Mammary microvascular endothelial cell (primary cell): ENCODE data around the gene SDK1. TPM values are rescaled to one million over a fixed set of nuclear protein-coding genes. Genes with fewer than 3 reads are reported as not detected.

Experiments
- total RNA-seq: library from RNA; depleted of rRNA; stranded (reverse); fragments of >200 nt; gene quantifications from 2 replicates; pipeline ENCODE4 v1.2.3, GENCODE V29; 2015

SDK1 gene, protein sequence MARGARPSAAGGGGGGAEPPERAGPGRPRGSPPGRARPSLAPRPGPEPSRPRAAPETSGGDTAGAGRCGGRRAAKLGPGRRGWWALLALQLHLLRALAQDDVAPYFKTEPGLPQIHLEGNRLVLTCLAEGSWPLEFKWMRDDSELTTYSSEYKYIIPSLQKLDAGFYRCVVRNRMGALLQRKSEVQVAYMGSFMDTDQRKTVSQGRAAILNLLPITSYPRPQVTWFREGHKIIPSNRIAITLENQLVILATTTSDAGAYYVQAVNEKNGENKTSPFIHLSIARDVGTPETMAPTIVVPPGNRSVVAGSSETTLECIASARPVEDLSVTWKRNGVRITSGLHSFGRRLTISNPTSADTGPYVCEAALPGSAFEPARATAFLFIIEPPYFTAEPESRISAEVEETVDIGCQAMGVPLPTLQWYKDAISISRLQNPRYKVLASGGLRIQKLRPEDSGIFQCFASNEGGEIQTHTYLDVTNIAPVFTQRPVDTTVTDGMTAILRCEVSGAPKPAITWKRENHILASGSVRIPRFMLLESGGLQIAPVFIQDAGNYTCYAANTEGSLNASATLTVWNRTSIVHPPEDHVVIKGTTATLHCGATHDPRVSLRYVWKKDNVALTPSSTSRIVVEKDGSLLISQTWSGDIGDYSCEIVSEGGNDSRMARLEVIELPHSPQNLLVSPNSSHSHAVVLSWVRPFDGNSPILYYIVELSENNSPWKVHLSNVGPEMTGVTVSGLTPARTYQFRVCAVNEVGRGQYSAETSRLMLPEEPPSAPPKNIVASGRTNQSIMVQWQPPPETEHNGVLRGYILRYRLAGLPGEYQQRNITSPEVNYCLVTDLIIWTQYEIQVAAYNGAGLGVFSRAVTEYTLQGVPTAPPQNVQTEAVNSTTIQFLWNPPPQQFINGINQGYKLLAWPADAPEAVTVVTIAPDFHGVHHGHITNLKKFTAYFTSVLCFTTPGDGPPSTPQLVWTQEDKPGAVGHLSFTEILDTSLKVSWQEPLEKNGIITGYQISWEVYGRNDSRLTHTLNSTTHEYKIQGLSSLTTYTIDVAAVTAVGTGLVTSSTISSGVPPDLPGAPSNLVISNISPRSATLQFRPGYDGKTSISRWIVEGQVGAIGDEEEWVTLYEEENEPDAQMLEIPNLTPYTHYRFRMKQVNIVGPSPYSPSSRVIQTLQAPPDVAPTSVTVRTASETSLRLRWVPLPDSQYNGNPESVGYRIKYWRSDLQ (N-terminal part only)
- 0.13 and 0.20 TPM in 2 replicates for total RNA-seq

DNA sequence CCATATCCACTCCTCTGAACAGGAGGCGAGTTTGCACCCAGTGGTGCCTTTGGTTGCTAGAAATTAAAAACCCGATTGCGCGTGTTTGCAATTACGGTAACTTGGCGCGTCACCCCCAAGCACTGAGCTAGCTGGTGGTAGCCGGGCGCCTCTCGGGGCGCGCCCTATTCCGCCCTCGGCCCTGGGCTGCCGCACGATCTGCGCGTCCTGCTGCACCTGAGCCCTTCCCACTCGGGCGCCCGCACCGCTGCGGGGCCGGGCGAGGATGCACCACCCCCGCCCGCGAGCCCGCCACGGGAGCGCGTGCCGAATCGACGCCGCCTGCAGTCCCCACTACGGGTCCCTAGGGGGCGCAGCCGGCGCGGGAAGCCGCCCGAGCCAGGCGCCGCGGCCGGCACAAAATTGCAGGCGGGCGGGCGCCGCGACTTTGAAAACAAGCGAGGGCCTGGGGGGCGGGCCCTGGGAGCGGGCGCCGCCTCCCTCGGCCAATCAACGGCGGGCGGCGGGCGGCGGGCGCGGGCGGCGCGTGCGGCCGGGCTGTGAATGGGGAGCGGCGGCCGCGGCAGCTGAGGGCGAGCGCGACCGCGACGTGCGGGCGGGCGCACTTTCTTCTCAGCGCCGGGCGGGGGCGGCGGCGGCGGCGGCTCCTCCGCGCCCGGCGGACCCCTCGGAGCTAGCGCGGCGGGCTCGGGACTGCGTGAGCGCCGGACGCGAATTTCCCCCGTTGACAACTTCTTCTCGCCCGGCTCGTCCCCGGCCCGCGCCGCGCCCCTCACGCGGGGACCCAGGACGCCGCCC, at the start of gene SDK1:
TSS of gene SDK1 (plus strand) at position 602 of the 798 bp plus-strand sequence. CDS start 335 bp downstream, outside the sequence.

